Nephron progenitor cell (in vitro differentiated cells): Measurements from ENCODE around the gene WNK1.

Experiments
- DNase-seq: peaks from one replicate; pipeline ENCODE4 v3.0.0; 2021
- H3K27ac Mint-ChIP-seq: 2 replicates; pipeline ENCODE4 v1.8.0; 2021; ENCODE audit warnings: mild to moderate bottlenecking, moderate library complexity, mixed read lengths
- H3K27me3 Mint-ChIP-seq: 2 replicates; pipeline ENCODE4 v1.8.0; 2021; ENCODE audit warnings: mild to moderate bottlenecking, low read depth, mixed read lengths; ENCODE audit not compliant: poor library complexity
- H3K36me3 Mint-ChIP-seq: 2 replicates; pipeline ENCODE4 v1.8.0; 2021; ENCODE audit warnings: low read depth, mixed read lengths
- H3K4me1 Mint-ChIP-seq: 2 replicates; pipeline ENCODE4 v1.8.0; 2021; ENCODE audit warnings: mixed read lengths
- H3K4me3 Mint-ChIP-seq: 2 replicates; pipeline ENCODE4 v1.8.0; 2021; ENCODE audit warnings: mild to moderate bottlenecking, moderate library complexity, mixed read lengths
- H3K9me3 Mint-ChIP-seq: 2 replicates; pipeline ENCODE4 v1.8.0; 2021; ENCODE audit warnings: mild to moderate bottlenecking, moderate library complexity, mixed read lengths
- TF ChIP-seq, protein P1 (sequence below): fragments of 200-600 bp; sonication (generic); IDR thresholded peaks from 2 replicates; pipeline ENCODE4 v1.5.0; 2021; ENCODE audit warnings: antibody characterized with exemption

Gene WNK1

DNA sequence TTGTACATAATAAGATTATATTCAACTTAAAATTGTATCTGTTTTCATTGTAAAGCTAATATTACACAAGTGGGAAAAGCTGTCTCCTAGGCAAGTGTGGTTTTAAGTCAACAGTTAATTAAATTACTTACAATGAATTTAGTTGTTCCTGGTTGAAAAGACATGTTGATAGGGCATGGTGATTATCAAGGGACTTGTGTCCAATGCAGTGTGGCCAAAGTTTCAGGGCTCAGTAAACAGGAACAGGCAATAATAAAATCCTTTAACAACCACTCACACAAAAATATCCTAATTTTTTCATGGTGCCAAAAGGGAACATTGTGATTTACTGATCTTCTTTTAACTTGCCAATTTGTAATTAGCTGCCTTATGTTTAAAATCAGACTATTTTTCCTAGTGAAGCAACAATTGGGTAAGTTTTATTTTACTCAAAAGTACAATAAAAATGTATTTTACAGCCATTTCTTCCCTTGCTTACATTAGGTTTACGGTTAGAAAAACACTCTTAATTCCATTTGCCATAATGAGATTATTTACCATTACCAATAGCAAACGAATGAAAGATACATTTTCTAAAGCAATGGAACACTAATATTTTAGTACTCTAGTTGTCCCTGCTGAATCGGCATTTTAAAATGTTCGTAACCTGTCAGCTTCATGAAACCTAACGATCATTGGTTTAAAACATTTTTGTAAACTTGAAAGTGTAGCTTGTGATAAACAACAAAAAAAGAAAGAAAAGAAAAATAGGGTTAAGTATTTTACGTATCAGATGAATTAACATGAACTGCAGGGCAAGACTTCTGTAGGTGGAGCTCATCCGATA lies 1.8 kb upstream of the WNK1 start:
- Mint-ChIP-seq H3K4me3 (peak overlapping the region; percentile 57), H3K9me3 (no peaks in the 10 kb centered on the region)

DNA sequence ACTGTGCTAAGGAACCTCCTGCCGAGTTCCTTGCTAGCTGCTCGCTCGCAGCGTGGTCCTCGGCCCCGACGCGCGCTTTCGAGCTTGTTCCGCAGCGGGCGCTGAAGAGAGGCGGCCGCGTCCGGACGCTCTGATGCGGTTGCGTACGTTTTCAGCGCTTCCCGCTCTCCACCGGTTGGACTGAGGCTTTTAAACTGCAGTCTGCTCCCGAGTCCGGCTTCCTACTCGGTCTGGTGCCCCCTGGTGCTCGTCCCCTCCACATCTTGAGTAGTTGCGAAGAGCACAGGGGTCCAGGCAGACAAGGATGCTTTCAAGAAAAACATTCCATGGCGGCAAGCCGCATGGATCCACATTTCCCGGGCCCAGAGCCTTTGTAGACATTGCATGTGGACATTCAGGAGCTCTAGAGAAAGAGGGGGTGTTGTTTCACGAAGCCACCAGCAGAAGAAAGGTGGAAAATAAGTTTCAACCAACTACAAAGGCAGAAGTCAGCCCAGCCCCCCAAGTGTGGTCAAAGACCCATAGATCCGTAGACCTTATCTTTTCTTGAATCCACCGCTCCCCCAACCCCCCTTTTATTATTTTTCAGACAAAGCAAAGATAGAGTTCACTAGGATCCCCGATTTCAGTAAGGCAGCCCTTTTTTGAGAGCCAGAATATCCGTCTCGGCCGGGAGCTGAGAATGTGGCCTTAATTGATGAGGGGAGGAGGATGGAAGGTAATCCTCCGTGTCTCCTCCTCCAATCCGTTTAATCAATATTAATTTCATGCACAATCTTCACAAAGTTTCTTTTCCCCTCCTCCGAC lies 984 bp upstream of the WNK1 start:
- no peak overlapping the region for H3K4me3 Mint-ChIP-seq
- DNase-seq, result peak; percentile 91
- peaks cover 23% of the 10 kb centered on the region for H3K4me1 Mint-ChIP-seq
- no peak overlapping the region for H3K27ac Mint-ChIP-seq
- TF ChIP-seq, protein P1, sequence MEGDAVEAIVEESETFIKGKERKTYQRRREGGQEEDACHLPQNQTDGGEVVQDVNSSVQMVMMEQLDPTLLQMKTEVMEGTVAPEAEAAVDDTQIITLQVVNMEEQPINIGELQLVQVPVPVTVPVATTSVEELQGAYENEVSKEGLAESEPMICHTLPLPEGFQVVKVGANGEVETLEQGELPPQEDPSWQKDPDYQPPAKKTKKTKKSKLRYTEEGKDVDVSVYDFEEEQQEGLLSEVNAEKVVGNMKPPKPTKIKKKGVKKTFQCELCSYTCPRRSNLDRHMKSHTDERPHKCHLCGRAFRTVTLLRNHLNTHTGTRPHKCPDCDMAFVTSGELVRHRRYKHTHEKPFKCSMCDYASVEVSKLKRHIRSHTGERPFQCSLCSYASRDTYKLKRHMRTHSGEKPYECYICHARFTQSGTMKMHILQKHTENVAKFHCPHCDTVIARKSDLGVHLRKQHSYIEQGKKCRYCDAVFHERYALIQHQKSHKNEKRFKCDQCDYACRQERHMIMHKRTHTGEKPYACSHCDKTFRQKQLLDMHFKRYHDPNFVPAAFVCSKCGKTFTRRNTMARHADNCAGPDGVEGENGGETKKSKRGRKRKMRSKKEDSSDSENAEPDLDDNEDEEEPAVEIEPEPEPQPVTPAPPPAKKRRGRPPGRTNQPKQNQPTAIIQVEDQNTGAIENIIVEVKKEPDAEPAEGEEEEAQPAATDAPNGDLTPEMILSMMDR, result peak; percentile 57
- H3K9me3 Mint-ChIP-seq, result no peaks in the 10 kb centered on the region
- H3K36me3 Mint-ChIP-seq, result peaks cover 8% of the 10 kb centered on the region
- H3K27me3 Mint-ChIP-seq, result peaks cover 4% of the 10 kb centered on the region

More for the DNA sequence above, 1.8 kb upstream of the WNK1 start:
- Mint-ChIP-seq H3K4me1 (peaks cover 15% of the 10 kb centered on the region), H3K27me3 (peaks cover 4% of the 10 kb centered on the region), H3K36me3 (no peaks in the 10 kb centered on the region), H3K27ac (no peak overlapping the region)
- DNase-seq, result no peak
- TF ChIP-seq, protein P1, result no peak

DNA sequence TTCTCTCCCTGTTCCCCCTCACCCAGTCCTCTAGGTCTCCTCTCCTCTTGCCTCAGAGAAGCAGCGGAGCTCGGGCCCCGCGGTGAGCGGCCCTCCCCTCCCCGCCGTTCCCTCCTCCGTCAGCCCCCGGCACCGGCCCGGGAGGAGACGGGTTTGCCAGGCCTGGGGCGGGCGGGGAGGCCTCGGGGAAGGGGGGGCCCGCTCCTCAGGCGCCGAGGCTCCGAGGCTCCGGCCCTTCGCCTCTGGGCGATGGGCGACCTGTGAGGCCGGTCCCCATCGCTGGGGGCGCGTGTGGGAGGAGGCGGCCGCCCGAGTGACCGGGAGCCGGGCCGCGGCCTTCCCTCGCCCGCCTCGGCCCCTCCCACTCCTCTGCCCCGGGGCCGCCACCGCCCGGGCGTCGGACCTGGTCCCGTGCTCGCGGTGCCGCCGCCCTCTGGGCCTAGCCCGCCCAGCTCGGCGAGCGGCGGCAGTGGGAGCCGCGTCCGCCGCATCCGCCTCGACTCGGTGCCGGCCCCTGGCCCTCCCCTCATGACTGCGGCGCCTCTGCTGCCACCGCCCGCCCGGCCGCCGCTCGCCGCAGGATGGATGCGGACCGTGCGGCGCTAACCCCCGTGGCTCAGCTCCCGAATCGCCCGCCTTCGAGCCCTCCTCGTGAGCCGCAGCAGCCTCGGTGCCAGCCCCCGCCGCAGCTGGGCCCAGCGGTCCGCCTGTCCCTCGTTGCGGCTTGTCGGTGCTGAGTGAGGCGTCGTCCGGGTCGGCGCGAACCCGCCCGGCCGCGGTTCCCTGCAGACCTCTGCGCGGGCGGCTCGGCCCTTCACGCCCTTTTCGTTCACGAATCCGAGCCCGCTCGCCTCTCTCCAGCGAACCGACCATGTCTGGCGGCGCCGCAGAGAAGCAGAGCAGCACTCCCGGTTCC lies 574 bp downstream of the WNK1 start:
- no peaks in the 10 kb centered on the region for H3K27me3 Mint-ChIP-seq
- TF ChIP-seq, protein P1, result no peak
- H3K9me3 Mint-ChIP-seq, result peaks cover 5% of the 10 kb centered on the region

DNA sequence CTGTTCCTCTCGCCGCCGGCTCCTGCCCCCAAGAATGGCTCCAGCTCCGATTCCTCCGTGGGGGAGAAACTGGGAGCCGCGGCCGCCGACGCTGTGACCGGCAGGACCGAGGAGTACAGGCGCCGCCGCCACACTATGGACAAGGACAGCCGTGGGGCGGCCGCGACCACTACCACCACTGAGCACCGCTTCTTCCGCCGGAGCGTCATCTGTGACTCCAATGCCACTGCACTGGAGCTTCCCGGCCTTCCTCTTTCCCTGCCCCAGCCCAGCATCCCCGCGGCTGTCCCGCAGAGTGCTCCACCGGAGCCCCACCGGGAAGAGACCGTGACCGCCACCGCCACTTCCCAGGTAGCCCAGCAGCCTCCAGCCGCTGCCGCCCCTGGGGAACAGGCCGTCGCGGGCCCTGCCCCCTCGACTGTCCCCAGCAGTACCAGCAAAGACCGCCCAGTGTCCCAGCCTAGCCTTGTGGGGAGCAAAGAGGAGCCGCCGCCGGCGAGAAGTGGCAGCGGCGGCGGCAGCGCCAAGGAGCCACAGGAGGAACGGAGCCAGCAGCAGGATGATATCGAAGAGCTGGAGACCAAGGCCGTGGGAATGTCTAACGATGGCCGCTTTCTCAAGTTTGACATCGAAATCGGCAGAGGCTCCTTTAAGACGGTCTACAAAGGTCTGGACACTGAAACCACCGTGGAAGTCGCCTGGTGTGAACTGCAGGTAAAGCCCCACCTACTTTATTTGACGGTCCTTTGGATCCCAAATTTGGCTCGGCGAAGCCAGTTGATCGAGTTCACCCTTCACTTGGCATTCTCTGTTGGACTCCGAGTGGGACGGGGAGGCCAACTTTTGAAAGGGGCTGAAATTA lies 1.5 kb downstream of the WNK1 start:
- Mint-ChIP-seq H3K4me1 (peaks cover 34% of the 10 kb centered on the region), H3K27ac (peak overlapping the region; percentile 31), H3K4me3 (peak overlapping the region; percentile 97), H3K36me3 (peaks cover 23% of the 10 kb centered on the region), H3K9me3 (peaks cover 5% of the 10 kb centered on the region), H3K27me3 (no peaks in the 10 kb centered on the region)
- TF ChIP-seq, protein P1, result no peak
- peak; percentile 59 for DNase-seq

More for the DNA sequence above, 574 bp downstream of the WNK1 start:
- Mint-ChIP-seq H3K4me1 (peaks cover 29% of the 10 kb centered on the region), H3K27ac (peak overlapping the region; percentile 74), H3K36me3 (peaks cover 16% of the 10 kb centered on the region), H3K4me3 (peak overlapping the region; percentile 97)
- peak; percentile 71 for DNase-seq

DNA sequence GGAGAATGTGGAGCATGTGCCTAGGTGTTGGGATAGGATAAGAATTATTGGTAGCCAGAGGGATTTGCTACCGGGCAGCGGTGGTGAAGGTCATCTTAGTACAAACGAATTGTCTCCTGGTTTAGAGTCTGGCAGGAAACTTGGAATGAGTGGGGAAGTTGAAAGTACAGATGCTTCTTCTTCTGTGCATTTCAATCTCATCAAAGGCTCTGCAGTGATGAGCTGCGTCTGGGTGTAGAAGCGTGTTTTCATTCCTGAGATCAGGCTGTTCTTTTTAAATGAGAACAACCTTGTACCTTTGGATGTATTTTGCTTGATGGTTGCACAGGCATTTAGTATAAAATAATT lies 2.1 kb downstream of the WNK1 start:
- Mint-ChIP-seq H3K27ac (peak overlapping the region; percentile 31), H3K36me3 (peaks cover 25% of the 10 kb centered on the region), H3K4me1 (peaks cover 34% of the 10 kb centered on the region), H3K9me3 (peaks cover 5% of the 10 kb centered on the region), H3K27me3 (no peaks in the 10 kb centered on the region), H3K4me3 (peak overlapping the region; percentile 97)
- TF ChIP-seq, protein P1, result no peak
- no peak for DNase-seq
